Astrocyte (in vitro differentiated cells and primary cell): Measurements from ENCODE around the gene MKRN2OS.

ENCODE experiments used
- EZH2 ChIP-seq: IDR thresholded peaks from 2 replicates; pipeline ENCODE4 v1.6.1; 2012; ENCODE audit warnings: mild to moderate bottlenecking, low read length, inconsistent platforms; ENCODE audit not compliant: insufficient read depth
- TF ChIP-seq, protein P1 (sequence below): IDR thresholded peaks from 2 replicates; pipeline ENCODE4 v1.5.1; 2011; ENCODE audit warnings: low read depth, mild to moderate bottlenecking, inconsistent platforms, low read length, moderate library complexity; ENCODE audit not compliant: insufficient read depth

DNA sequence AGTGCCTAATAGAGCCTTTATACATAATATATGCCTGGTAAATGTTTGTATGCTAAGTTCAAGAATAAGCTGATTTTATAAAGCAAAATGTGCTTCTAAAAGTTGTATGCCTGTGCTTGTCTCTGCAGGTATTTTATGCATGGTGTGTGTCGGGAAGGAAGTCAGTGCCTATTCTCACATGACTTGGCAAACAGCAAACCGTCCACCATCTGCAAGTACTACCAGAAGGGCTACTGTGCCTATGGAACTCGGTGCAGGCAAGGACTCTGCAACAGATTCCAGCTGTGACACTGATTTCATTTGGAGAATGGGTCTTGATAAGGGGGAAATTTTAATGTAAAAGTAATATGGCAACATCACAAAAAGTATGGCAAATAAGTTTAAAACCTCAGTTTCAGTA, 23.4 kb upstream of the MKRN2OS start:
- TF ChIP-seq, protein P1, sequence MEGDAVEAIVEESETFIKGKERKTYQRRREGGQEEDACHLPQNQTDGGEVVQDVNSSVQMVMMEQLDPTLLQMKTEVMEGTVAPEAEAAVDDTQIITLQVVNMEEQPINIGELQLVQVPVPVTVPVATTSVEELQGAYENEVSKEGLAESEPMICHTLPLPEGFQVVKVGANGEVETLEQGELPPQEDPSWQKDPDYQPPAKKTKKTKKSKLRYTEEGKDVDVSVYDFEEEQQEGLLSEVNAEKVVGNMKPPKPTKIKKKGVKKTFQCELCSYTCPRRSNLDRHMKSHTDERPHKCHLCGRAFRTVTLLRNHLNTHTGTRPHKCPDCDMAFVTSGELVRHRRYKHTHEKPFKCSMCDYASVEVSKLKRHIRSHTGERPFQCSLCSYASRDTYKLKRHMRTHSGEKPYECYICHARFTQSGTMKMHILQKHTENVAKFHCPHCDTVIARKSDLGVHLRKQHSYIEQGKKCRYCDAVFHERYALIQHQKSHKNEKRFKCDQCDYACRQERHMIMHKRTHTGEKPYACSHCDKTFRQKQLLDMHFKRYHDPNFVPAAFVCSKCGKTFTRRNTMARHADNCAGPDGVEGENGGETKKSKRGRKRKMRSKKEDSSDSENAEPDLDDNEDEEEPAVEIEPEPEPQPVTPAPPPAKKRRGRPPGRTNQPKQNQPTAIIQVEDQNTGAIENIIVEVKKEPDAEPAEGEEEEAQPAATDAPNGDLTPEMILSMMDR: no peak
- TF ChIP-seq EZH2: no peak
